ENCODE measurements around the gene SLC22A24. TPM values are rescaled to one million over a fixed set of nuclear protein-coding genes. Genes with fewer than 3 reads are reported as not detected.
"Not testable (repeated sequence)": the region's sequence is repeated elsewhere in the genome, so short reads cannot be mapped to it uniquely, and the experiment has no call there.

SLC22A24 gene, protein sequence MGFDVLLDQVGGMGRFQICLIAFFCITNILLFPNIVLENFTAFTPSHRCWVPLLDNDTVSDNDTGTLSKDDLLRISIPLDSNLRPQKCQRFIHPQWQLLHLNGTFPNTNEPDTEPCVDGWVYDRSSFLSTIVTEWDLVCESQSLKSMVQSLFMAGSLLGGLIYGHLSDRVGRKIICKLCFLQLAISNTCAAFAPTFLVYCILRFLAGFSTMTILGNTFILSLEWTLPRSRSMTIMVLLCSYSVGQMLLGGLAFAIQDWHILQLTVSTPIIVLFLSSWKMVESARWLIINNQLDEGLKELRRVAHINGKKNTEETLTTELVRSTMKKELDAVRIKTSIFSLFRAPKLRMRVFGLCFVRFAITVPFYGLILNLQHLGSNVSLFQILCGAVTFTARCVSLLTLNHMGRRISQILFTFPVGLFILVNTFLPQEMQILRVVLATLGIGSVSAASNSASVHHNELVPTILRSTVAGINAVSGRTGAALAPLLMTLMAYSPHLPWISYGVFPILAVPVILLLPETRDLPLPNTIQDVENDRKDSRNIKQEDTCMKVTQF
- polyA plus RNA-seq (ENCODE audit: insufficient read length in 4 of 4) = under 1 TPM; 0.16 to 0.75 (median 0.34) TPM

DNA sequence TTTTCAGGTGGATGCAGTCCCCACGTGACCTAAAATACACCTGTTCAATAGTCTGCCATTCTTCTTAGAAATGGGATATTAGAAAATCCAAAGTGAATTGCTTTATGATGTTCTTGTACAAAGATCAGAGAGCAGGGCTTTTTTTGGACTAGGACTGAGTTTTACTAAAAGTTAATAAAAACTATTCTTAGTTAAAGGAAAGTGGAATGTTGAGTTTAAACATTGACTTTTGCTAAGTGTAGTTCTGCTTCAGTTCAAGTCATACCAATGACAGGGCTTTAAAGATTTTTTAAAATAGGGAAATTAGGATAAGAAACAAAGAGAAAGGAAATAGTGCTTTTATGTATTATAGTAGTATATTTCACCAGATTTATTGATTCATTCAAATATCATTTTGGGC, at the start of gene SLC22A24:
SLC22A24 (minus strand) TSS at position 101 of the 400 bp plus-strand sequence. CDS start 442 bp downstream, outside the sequence.
- DNase-seq (ENCODE audit: low read depth in 4 of 4, low spot score in 2 of 4) = no peak

DNA sequence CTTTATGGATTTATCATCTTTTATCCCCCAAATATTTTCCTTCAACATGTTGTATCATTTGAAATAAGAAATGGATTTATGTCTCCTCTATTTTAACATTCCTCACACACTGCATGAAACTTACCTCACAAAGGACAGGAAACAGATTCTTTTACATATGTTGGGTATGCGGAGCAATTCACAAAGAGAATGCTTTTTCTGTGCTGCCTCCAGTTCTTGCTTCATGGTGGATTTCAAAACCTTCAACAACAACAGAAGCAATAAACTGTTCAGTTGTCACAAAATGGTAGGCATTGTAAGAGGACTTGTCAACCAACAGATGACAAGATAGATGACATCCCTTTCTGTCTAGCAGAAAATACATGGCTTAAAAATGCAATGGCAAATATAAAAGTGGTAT, 36.5 kb upstream of the SLC22A24 start:
- DNase-seq (ENCODE audit: low read depth in 4 of 4, low spot score in 2 of 4) = no peak

DNA sequence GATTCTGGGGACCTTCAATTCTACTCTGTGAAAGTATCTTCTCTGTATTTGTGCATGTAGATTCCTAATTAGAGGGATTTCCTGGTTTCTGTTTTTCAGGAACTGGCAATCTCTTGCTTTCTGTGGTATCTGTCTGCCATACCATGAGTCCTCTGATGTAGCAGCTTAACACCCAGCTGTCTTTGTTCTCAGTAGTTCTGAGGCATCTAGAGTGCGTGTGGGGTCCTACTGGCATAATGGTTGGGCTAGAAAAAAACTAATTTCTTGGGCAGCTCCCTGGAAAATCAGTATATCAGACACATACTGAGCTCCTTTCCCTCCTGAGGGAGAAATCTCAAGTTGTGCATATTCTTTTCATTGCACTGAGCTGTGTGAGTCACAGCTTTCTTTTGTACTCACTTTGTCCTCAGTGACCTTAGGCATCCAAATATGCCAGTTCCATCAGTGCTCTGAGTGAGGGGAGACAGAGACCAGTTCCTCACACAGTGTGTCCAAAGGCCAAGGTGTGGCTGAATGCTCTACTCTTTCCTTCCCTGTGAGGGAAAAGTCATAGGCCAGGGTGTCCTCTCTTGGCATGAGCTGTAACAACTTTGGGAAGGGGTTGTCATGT, 35.5 kb upstream of the SLC22A24 start:
- no peak for DNase-seq (ENCODE audit: low read depth in 4 of 4, low spot score in 2 of 4)

DNA sequence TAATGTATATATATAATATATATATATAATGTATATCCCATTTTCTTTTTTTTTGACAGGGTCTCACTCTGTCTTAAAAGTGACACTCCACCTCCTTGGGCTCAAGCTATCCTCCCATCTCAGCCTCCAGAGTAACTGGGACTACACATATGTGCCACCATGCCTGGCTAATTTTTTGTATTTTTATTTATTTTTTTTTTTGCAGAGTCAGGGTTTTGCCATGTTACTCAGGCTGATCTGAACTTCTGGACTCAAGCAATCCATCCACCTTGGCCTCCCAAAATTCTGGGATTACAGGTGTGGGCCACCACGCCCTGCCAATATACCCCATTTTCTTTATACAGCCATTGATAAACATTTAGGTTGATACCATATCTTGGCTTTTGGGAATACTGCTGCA, 33.9 kb upstream of the SLC22A24 start:
- no peak for DNase-seq (ENCODE audit: low read depth in 4 of 4, low spot score in 2 of 4)

DNA sequence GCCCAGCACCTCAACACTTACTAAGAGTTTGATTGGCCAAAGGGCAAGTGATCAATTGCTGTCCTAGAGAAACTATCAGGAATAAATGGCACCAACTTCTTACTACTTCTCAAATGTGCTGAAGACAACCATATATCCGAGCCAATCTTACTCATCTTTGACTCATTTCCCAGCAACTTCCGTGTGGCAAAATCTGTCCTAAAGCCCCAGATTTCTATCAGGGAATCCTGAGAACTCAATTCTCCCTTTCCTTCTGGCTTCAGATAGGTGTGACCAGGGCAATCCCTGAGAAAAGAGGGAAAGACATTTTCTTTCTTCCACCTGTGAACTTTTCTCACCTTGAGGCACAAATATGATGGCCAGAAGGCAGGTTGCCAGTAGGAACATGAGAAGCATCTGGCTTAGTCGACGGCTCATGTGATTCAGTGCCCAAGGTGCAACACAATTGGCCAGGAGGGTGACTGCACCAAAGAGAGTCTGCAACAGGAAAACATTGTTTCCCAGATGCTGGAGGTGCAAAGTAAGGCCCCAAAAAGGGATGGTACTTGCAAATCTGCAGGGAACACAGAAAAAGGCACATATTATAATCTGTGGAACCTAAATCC, 21.8 kb upstream of the SLC22A24 start:
- no peak for DNase-seq (ENCODE audit: low read depth in 4 of 4, low spot score in 2 of 4)

DNA sequence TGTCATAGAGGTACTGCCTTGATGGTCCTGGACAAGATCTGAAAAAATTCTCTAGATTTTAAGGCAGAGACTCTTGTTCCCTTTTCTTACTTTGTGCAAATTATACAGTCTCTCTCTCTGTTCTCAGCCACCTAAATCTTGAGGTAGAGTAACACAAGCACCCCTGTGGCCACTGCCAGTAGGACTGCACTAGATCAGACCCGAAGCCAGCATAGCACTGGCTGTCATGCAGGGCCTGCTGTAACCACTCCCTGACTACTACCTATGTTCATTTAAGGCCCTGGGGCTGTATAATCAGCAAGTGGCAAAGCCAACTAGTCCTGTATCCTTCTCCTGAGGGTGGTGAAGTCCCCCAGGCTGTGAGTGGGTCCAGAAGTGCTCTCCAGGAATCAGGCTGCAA, 11.8 kb upstream of the SLC22A24 start:
- no peak for DNase-seq (ENCODE audit: low read depth in 4 of 4, low spot score in 2 of 4)

DNA sequence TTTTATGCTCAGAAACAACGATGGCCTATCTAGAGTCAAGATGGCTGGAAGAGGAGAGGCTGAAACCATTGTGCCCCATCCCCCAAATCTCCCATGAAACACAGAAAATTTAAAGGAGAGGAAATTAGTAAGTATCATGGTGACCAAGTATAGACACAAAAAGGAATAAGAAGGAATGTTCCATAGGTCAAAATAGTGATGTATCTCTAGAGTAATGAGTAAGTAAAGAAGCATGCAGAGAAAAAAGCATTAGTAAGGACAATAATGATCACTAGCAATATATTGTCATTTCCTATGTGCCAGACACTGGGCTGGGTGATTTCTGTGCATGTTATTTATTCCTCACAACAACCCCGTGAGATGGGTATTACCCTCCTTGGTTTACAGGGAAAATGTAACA, 2.6 kb upstream of the SLC22A24 start:
- no peak for DNase-seq (ENCODE audit: low read depth in 4 of 4, low spot score in 2 of 4)

DNA sequence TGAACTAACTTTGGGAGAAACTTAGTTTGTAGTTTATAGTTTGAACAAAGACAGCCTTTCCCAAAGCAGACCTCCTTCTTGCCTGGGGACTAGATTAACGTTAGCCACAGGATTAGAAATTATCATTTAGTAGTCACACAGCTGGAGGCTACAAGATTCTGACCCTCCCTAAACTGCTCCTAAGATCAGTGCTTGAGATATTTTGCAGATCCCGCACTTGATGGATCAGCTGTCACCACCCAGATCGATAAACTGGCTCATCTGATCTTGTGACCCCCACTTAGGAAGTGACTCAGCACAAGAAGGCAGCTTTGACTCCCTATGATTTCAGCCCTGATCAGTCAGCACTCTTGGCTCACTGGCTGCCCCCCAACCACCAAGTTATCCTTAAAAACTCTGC, 1.6 kb downstream of the SLC22A24 start:
- no peak for DNase-seq (ENCODE audit: low read depth in 4 of 4, low spot score in 2 of 4)

DNA sequence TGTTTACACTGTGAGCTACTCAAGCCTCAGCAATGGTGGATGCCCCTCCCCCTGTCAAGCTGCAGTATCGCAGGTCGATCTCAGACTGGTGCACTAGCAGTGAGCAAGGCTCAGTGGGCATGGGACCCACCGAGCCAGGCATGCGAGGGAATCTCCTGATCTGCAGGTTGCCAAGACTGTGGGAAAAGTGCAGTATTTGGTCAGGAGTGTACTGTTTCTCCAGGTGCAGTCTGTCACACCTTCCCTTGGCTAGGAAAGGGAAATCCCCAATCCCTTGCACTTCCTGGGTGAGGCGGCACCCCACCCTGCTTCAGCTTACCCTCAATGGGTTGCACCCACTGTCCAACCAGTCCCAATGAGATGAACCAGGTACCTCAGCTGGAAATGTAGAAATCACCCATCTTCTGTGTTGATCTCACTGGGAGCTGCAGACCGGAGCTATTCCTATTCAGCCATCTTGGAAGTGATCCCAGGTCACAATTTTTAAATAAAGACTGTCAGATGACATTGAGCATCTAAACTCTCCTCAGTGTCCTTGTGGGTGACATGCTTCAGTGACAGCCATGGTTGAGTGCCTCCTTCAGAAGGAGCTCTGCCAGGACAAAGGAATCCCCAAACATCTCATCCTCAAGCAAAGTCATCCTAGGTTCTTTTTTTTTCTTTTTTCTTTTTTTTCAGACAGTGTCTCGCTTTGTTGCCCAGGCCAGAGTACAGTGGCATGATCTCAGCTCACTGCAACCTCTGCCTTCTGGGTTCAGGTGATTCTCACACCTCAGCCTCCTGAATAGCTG, 10.8 kb downstream of the SLC22A24 start:
- DNase-seq (ENCODE audit: low read depth in 4 of 4, low spot score in 2 of 4) = no peak

DNA sequence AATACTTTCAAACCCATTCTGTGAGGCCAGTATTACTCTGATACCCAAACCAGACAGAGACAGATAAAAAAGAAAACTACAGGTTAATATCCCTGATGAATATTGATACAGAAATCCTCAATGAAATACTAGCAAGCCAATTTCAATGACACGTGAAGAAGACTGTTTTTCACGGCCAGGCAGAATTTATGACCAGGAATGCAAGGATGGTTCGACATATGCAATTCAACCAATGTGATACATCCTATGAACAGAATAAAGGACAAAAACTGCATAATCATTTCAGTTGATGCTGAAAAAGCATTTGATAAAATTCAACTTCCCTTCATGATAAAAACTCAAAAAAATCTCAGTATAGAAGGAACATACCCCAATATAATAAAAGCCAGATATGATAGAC, 44.5 kb downstream of the SLC22A24 start:
- DNase-seq (ENCODE audit: low read depth in 4 of 4, low spot score in 2 of 4) = no peak

DNA sequence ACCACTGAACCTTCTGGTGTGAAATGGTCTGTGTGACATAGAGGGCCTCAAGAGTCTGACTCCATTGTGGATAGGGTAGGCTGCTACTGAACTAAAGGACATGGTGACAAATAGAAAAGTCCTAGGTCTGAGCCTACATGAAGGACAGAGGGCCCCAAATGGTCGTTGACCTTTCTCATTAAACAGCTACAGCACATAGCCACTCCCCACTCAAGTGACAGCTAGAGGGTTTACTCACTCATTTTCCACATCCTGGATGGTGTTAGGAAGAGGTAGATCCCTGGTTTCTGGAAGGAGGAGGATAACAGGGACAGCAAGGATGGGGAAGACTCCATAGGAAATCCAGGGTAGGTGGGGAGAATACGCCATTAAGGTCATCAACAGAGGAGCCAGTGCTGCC, 63.3 kb downstream of the SLC22A24 start:
- no peak for DNase-seq (ENCODE audit: low read depth in 4 of 4, low spot score in 2 of 4)

DNA sequence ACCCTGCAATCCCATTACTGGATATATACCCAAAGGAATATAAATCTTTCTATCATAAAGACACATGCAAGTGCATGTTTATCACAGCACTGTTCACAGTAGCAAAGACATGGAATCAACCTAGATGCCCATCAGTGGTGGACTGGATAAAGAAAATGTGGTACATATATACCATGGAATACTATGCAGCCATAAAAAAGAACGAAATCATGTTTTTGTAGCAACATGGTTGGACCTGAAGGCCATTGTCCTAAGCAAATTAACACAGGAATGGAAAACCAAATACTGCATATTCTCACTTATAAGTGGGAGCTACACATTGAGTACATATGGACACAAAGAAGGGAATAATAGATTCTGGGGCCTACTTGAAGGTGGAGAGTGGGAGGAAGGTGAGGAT, 97.8 kb downstream of the SLC22A24 start:
- DNase-seq (ENCODE audit: low read depth in 4 of 4, low spot score in 2 of 4) = not testable (repeated sequence)

DNA sequence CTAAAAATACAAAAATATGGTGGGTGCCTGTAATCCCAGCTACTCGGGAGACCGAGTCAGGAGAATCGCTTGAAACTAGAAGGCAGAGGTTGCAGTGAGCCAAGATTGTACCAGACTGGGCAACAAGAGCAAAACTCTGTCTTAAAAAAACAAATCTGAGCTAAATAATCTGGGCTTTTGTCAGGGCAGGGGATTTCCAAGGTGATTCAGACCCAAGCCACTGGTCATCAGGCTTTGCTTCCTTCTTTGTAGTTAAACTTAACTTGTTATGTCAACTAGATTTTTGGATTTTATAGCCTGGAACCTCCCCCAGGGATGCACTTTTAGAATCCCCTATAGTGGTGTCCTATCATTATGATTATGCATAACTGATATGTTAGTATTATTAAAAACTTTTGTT, 101.4 kb downstream of the SLC22A24 start:
- DNase-seq (ENCODE audit: low read depth in 4 of 4, low spot score in 2 of 4) = no peak

DNA sequence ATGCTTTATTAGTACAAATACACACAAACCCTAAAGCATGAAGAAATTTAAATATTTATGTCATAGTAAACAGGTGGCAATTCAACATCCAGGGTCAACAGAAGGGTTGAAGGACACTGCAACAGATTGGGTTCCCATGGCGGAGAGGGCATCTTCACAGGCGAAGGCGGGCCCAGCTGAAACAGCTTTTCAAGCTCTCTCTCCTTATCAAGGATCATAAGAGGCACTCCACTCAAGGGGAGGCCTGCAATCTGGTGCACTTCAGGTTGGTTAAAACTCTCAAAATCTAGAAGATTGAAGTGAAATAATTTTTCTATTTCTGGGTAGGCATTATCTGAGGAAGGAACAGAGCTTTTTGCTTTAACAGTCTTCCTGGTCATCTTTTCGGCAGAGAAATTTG, 111.6 kb downstream of the SLC22A24 start:
- no peak for DNase-seq (ENCODE audit: low read depth in 4 of 4, low spot score in 2 of 4)

Other genes with a start within 250 kb of the SLC22A24 start
- under 1 TPM in 2 of 4 donors, not detected in 2; 0.05 to 0.12 TPM for gene CHRM1, start 222.9 kb downstream of the SLC22A24 start, polyA plus RNA-seq (ENCODE audit: insufficient read length in 4 of 4)
- gene SLC22A6, start 159.3 kb downstream of the SLC22A24 start, polyA plus RNA-seq (ENCODE audit: insufficient read length in 4 of 4) = 10 to 100 TPM; 19.9 to 38.0 (median 30.4) TPM
- 10 to 100 TPM; 26.6 to 57.9 (median 43.2) TPM for gene SLC22A8, start 128.4 kb downstream of the SLC22A24 start, polyA plus RNA-seq (ENCODE audit: insufficient read length in 4 of 4)
- gene SLC22A25, start 99.4 kb upstream of the SLC22A24 start, polyA plus RNA-seq (ENCODE audit: insufficient read length in 4 of 4) = under 1 TPM in 2 of 4 donors, not detected in 2; 0.03 to 0.44 TPM
- gene SLC22A9, start 225.6 kb upstream of the SLC22A24 start, polyA plus RNA-seq (ENCODE audit: insufficient read length in 4 of 4) = under 1 TPM in 1 of 4 donors, not detected in 3; 0.97 TPM